Retinal pigment epithelial cell (primary cell): ENCODE data around the gene ADAP1.

ENCODE experiments used
- DNase-seq: peaks from one replicate; pipeline ENCODE4 v3.0.0-alpha.2; 2010; ENCODE audit warnings: low read depth
- H3K4me3 ChIP-seq: 2 replicates; pipeline ENCODE4 v1.5.1; 2011; ENCODE audit warnings: mild to moderate bottlenecking, low read length, control low read depth, moderate library complexity
- CTCF ChIP-seq: conservative IDR thresholded peaks from 2 replicates; pipeline ENCODE4 v1.5.1; 2011; ENCODE audit warnings: low read depth, low read length, control low read depth, inconsistent platforms

ADAP1 gene

GRCh38 chr7:990933-991728, 36.7 kb upstream of the ADAP1 start:
- H3K4me3 ChIP-seq = no peak overlapping the region
- no peak for DNase-seq
- no peak for TF ChIP-seq CTCF

- no peak for DNase-seq
- TF ChIP-seq CTCF = no peak
- no peak overlapping the region for H3K4me3 ChIP-seq
These were observed 36.0 kb upstream of the ADAP1 start for GRCh38 chr7:990352-990932.

- no peak for TF ChIP-seq CTCF
- DNase-seq = no peak
- no peak overlapping the region for H3K4me3 ChIP-seq
These were observed 34.6 kb upstream of the ADAP1 start for GRCh38 chr7:988963-989529.

GRCh38 chr7:988426-988911, 34.0 kb upstream of the ADAP1 start:
- no peak overlapping the region for H3K4me3 ChIP-seq
- DNase-seq = no peak

GRCh38 chr7:987909-988308, 33.4 kb upstream of the ADAP1 start:
- no peak overlapping the region for H3K4me3 ChIP-seq
- no peak for DNase-seq
- no peak for TF ChIP-seq CTCF

More at GRCh38 chr7:988426-988911, 34.0 kb upstream of the ADAP1 start:
- TF ChIP-seq CTCF = no peak

GRCh38 chr7:986766-987751, 32.6 kb upstream of the ADAP1 start:
- H3K4me3 ChIP-seq = no peak overlapping the region
- TF ChIP-seq CTCF = no peak
- DNase-seq = no peak
